ENCODE data around the gene MAGEA12.
"Not testable (repeated sequence)": the region's sequence is repeated elsewhere in the genome, so short reads cannot be mapped to it uniquely, and the experiment has no call there.

DNA sequence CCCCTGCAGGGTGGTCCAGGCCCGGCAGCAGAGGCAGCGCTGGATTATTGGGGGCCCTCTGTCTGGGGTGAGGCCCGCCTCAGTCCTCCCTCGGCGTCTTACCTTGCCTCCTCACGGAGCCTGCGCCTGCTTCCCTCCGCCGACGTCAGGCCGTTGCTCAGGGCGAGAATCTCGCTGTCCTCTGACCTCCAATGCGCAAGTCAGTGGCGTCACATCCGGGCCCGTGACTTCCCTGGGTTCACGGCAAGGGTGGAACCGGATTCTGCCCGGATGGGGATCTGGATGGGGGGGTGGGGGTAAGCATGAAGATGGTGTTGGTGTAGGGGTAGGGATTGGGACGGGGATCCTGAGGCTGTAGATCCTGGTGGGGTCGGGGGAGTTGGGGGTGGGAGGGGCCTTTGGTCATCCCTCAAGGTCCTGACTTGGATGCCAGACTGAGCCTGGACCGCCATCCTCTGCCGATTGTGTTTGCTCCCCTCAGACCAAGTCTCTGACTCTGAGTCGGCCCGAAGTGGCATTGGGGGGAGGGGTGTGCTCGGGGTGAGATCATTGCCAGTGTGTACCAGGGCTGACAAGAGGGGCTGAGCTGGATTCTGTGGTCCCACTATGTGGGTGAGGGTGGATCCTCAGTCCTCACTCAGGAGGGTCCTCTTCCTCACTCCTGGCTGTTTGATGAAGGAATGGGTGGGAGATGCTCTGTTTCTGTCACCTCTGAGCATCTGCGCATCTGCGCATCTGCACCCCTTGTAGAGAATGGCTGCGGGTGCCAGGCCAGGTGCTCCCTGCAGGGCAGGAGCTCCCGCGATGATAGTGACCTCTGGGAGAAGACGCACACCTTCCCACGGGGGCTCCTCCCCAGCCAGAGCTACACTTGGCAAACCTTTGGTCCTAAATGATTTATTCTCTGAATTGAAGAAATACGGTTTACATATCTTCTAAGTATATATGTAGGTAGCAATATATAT, 20.4 kb downstream of the MAGEA12 start, which contains the start of gene MAGEA2:
- TF ChIP-seq, protein P1, sequence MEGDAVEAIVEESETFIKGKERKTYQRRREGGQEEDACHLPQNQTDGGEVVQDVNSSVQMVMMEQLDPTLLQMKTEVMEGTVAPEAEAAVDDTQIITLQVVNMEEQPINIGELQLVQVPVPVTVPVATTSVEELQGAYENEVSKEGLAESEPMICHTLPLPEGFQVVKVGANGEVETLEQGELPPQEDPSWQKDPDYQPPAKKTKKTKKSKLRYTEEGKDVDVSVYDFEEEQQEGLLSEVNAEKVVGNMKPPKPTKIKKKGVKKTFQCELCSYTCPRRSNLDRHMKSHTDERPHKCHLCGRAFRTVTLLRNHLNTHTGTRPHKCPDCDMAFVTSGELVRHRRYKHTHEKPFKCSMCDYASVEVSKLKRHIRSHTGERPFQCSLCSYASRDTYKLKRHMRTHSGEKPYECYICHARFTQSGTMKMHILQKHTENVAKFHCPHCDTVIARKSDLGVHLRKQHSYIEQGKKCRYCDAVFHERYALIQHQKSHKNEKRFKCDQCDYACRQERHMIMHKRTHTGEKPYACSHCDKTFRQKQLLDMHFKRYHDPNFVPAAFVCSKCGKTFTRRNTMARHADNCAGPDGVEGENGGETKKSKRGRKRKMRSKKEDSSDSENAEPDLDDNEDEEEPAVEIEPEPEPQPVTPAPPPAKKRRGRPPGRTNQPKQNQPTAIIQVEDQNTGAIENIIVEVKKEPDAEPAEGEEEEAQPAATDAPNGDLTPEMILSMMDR (IDR thresholded peaks at IDR 0.05; ENCODE audit: borderline replicate concordance, extremely low read depth, low read length, poor library complexity, severe bottlenecking), result not testable (repeated sequence)
- TF ChIP-seq EZH2 (IDR thresholded peaks at IDR 0.05; ENCODE audit: borderline replicate concordance, low read depth, low read length, severe bottlenecking), result not testable (repeated sequence)
